ACC112 (cell line): ENCODE measurements around the gene PSAT1.

Source experiments
- H2AFZ ChIP-seq: fragments of 200-600 bp; sonication (generic); one replicate; pipeline ENCODE4 v1.6.0; 2017; ENCODE audit warnings: antibody characterized with exemption, low read length; ENCODE audit not compliant: unreplicated experiment
- H3K27ac ChIP-seq: fragments of 200-600 bp; sonication (generic); 2 replicates; pipeline ENCODE4 v1.5.1; 2014; ENCODE audit warnings: low read depth, mild to moderate bottlenecking, antibody characterized with exemption, low read length, moderate library complexity
- H3K27me3 ChIP-seq: fragments of 200-600 bp; sonication (generic); 2 replicates; pipeline ENCODE4 v1.6.1; 2014; ENCODE audit warnings: mild to moderate bottlenecking, antibody characterized with exemption, low read length, moderate library complexity, mixed read lengths; ENCODE audit not compliant: insufficient read depth
- H3K36me3 ChIP-seq: fragments of 200-600 bp; sonication (generic); 2 replicates; pipeline ENCODE4 v1.6.1; 2016; ENCODE audit warnings: mild to moderate bottlenecking, antibody characterized with exemption, low read length, moderate library complexity, mixed read lengths; ENCODE audit not compliant: insufficient read depth
- H3K4me1 ChIP-seq: fragments of 200-600 bp; sonication (generic); one replicate; pipeline ENCODE4 v1.6.1; 2016; ENCODE audit warnings: low read length, mixed read lengths; ENCODE audit not compliant: insufficient read depth, unreplicated experiment, control insufficient read depth
- H3K4me3 ChIP-seq: fragments of 200-600 bp; sonication (generic); 2 replicates; pipeline ENCODE4 v1.5.1; 2014; ENCODE audit warnings: mild to moderate bottlenecking, low read depth, low read length
- H3K79me2 ChIP-seq: fragments of 200-600 bp; sonication (generic); one replicate; pipeline ENCODE4 v1.6.0; 2016; ENCODE audit warnings: low read length; ENCODE audit not compliant: control insufficient read depth, unreplicated experiment, insufficient read depth

The PSAT1 gene

GRCh38 chr9:78296893-78297671 is at the start of gene PSAT1:
Gene PSAT1 (plus strand): TSS chr9:78297125. CDS start chr9:78297211, 86 bp downstream.
- H3K4me1 ChIP-seq, result peaks cover 15% of the 10 kb centered on the region
- H3K4me3 ChIP-seq, result peak within 1 kb of the TSS; percentile 88
- H3K79me2 ChIP-seq, result peaks cover 4% of the 10 kb centered on the region
- peak within 1 kb of the TSS; percentile 87 for H2AFZ ChIP-seq
- H3K27ac ChIP-seq, result peak within 1 kb of the TSS; percentile 23; the same call in 1 of the 2 replicates
- no peaks in the 10 kb centered on the region for H3K27me3 ChIP-seq
- H3K36me3 ChIP-seq, result no peaks in the 10 kb centered on the region

GRCh38 chr9:78248635-78249034 is 48.3 kb upstream of the PSAT1 start:
- H2AFZ ChIP-seq, result no peak overlapping the region
- no peaks in the 10 kb centered on the region for H3K4me1 ChIP-seq
- H3K36me3 ChIP-seq, result peaks cover 13% of the 10 kb centered on the region

GRCh38 chr9:78249542-78249941 is 47.4 kb upstream of the PSAT1 start:
- no peak overlapping the region for H3K4me3 ChIP-seq
- no peak overlapping the region for H2AFZ ChIP-seq
- H3K27ac ChIP-seq, result no peak overlapping the region
- no peaks in the 10 kb centered on the region for H3K27me3 ChIP-seq
- peaks cover 12% of the 10 kb centered on the region for H3K36me3 ChIP-seq
- H3K79me2 ChIP-seq, result no peaks in the 10 kb centered on the region
- H3K4me1 ChIP-seq, result no peaks in the 10 kb centered on the region

More at GRCh38 chr9:78248635-78249034, 48.3 kb upstream of the PSAT1 start:
- no peak overlapping the region for H3K27ac ChIP-seq
- H3K79me2 ChIP-seq, result no peaks in the 10 kb centered on the region
- no peaks in the 10 kb centered on the region for H3K27me3 ChIP-seq
- H3K4me3 ChIP-seq, result no peak overlapping the region

- Histone ChIP-seq H3K27ac (no peak overlapping the region), H2AFZ (no peak overlapping the region), H3K4me3 (no peak overlapping the region), H3K27me3 (no peaks in the 10 kb centered on the region), H3K79me2 (no peaks in the 10 kb centered on the region), H3K36me3 (0 out of 2 replicates have a peak, but pooled peaks cover 5% of the 10 kb centered on the region), H3K4me1 (no peaks in the 10 kb centered on the region)
Observed at GRCh38 chr9:78252616-78253015, 44.3 kb upstream of the PSAT1 start.

- Histone ChIP-seq H3K27ac (no peak overlapping the region), H3K27me3 (no peaks in the 10 kb centered on the region), H3K79me2 (no peaks in the 10 kb centered on the region), H2AFZ (no peak overlapping the region), H3K36me3 (0 out of 2 replicates have a peak, but pooled peaks cover 5% of the 10 kb centered on the region), H3K4me3 (no peak overlapping the region), H3K4me1 (no peaks in the 10 kb centered on the region)
Observed at GRCh38 chr9:78253285-78253684, 43.6 kb upstream of the PSAT1 start.

GRCh38 chr9:78261403-78262001 is 35.4 kb upstream of the PSAT1 start:
- Histone ChIP-seq H3K36me3 (peaks cover 11% of the 10 kb centered on the region), H3K27me3 (no peaks in the 10 kb centered on the region), H3K79me2 (no peaks in the 10 kb centered on the region), H3K4me3 (no peak overlapping the region), H2AFZ (no peak overlapping the region), H3K4me1 (no peaks in the 10 kb centered on the region), H3K27ac (no peak overlapping the region)

GRCh38 chr9:78262655-78263054 is 34.3 kb upstream of the PSAT1 start:
- H3K27me3 ChIP-seq, result no peaks in the 10 kb centered on the region
- peaks cover 18% of the 10 kb centered on the region for H3K36me3 ChIP-seq
- H2AFZ ChIP-seq, result no peak overlapping the region
- no peaks in the 10 kb centered on the region for H3K4me1 ChIP-seq
- H3K4me3 ChIP-seq, result no peak overlapping the region
- no peaks in the 10 kb centered on the region for H3K79me2 ChIP-seq
- H3K27ac ChIP-seq, result no peak overlapping the region

- Histone ChIP-seq H3K4me1 (no peaks in the 10 kb centered on the region), H3K27me3 (no peaks in the 10 kb centered on the region), H3K79me2 (no peaks in the 10 kb centered on the region), H3K4me3 (no peak overlapping the region), H3K27ac (no peak overlapping the region), H3K36me3 (peaks cover 33% of the 10 kb centered on the region), H2AFZ (no peak overlapping the region)
Observed at GRCh38 chr9:78267889-78268288, 29.0 kb upstream of the PSAT1 start.

GRCh38 chr9:78269784-78270183 is 27.1 kb upstream of the PSAT1 start:
- Histone ChIP-seq H3K4me3 (no peak overlapping the region), H3K27me3 (no peaks in the 10 kb centered on the region), H3K27ac (no peak overlapping the region), H3K36me3 (peaks cover 28% of the 10 kb centered on the region), H3K4me1 (no peaks in the 10 kb centered on the region), H2AFZ (no peak overlapping the region), H3K79me2 (no peaks in the 10 kb centered on the region)

GRCh38 chr9:78272307-78272706 is 24.6 kb upstream of the PSAT1 start:
- no peaks in the 10 kb centered on the region for H3K4me1 ChIP-seq
- peaks cover 16% of the 10 kb centered on the region for H3K36me3 ChIP-seq
- no peaks in the 10 kb centered on the region for H3K27me3 ChIP-seq
- no peak overlapping the region for H3K27ac ChIP-seq
- H3K79me2 ChIP-seq, result no peaks in the 10 kb centered on the region
- no peak overlapping the region for H2AFZ ChIP-seq
- H3K4me3 ChIP-seq, result no peak overlapping the region

GRCh38 chr9:78273761-78274160 is 23.2 kb upstream of the PSAT1 start:
- peaks cover 11% of the 10 kb centered on the region for H3K36me3 ChIP-seq
- no peak overlapping the region for H2AFZ ChIP-seq
- no peaks in the 10 kb centered on the region for H3K79me2 ChIP-seq
- no peak overlapping the region for H3K27ac ChIP-seq
- no peak overlapping the region for H3K4me3 ChIP-seq
- H3K27me3 ChIP-seq, result no peaks in the 10 kb centered on the region
- H3K4me1 ChIP-seq, result no peaks in the 10 kb centered on the region
